ENCODE results near the gene SRM. TPM values are rescaled to one million over a fixed set of nuclear protein-coding genes. Genes with fewer than 3 reads are reported as not detected.

Gene SRM
- total and polyA plus RNA-seq, 2 of the 13 experiments (the other 11 are each of a cell fraction or from before 2014, with no cell fraction given): 27.9 to 31.8 TPM

- TF ChIP-seq CTCF (CRISPR knock-in tag; IDR thresholded peaks at IDR 0.05) (no peak), ERF (CRISPR knock-in tag; IDR thresholded peaks at IDR 0.05) (peak; percentile 17; the same call in 1 of the 2 replicates), RBM39 (IDR thresholded peaks at IDR 0.05; ENCODE audit: low read depth, low read length, poor library complexity, severe bottlenecking) (peak; percentile 58), MEIS2 (CRISPR knock-in tag; IDR thresholded peaks at IDR 0.05) (no peak), ZNF776 (CRISPR knock-in tag; IDR thresholded peaks at IDR 0.05) (0 out of 2 replicates have a peak, but pooled peaks have one; percentile 47), ZFP91 (CRISPR knock-in tag; IDR thresholded peaks at IDR 0.05; ENCODE audit: borderline replicate concordance) (peak; percentile 72), AGO1 (IDR thresholded peaks at IDR 0.05; ENCODE audit: low read depth, low read length, poor library complexity, severe bottlenecking) (no peak), ZNF572 (CRISPR knock-in tag; IDR thresholded peaks at IDR 0.05) (no peak; the same call in 1 of the 2 replicates), ZNF766 (CRISPR knock-in tag; IDR thresholded peaks at IDR 0.05; ENCODE audit: borderline replicate concordance) (0 out of 2 replicates have a peak, but pooled peaks have one; percentile 5), MTF1 (CRISPR knock-in tag; IDR thresholded peaks at IDR 0.05) (no peak), ZNF720 (CRISPR knock-in tag; IDR thresholded peaks at IDR 0.05) (0 out of 2 replicates have a peak, but pooled peaks have one; percentile 11), NCOA5 (CRISPR knock-in tag; IDR thresholded peaks at IDR 0.05) (no peak), ZNF280B (CRISPR knock-in tag; IDR thresholded peaks at IDR 0.05; ENCODE audit: borderline replicate concordance) (0 out of 2 replicates have a peak, but pooled peaks have one; percentile 16), ZNF224 (CRISPR knock-in tag; IDR thresholded peaks at IDR 0.05) (no peak), NFKB2 (CRISPR knock-in tag; IDR thresholded peaks at IDR 0.05; ENCODE audit: borderline replicate concordance) (0 out of 2 replicates have a peak, but pooled peaks have one; percentile 45), DRAP1 (CRISPR knock-in tag; IDR thresholded peaks at IDR 0.05) (peak; percentile 66; the same call in 1 of the 2 replicates), ZNF10 (CRISPR knock-in tag; IDR thresholded peaks at IDR 0.05; ENCODE audit: borderline replicate concordance, low read depth) (no peak), ZNF777 (CRISPR knock-in tag; IDR thresholded peaks at IDR 0.05) (peak; percentile 64; the same call in 1 of the 2 replicates), FOXP1 (IDR thresholded peaks at IDR 0.05) (no peak), FOXP1 (CRISPR knock-in tag; IDR thresholded peaks at IDR 0.05) (no peak), BRCA1 (CRISPR knock-in tag; IDR thresholded peaks at IDR 0.05) (no peak; the same call in 1 of the 2 replicates), MAFK (conservative IDR thresholded peaks at IDR 0.05 in 1 of 2, IDR thresholded peaks at IDR 0.05 in 1 of 2; ENCODE audit: low read length in 2 of 2) (no peak), ZNF788 (CRISPR knock-in tag; IDR thresholded peaks at IDR 0.05; ENCODE audit: borderline replicate concordance) (no peak; the same call in 1 of the 2 replicates), GABPA (IDR thresholded peaks at IDR 0.05; ENCODE audit: low read depth, low read length) (no peak), GABPA (CRISPR knock-in tag; IDR thresholded peaks at IDR 0.05; ENCODE audit: low read depth) (no peak), ZNF570 (CRISPR knock-in tag; IDR thresholded peaks at IDR 0.05; ENCODE audit: borderline replicate concordance) (no peak)
Observed at GRCh38 chr1:11046625-11047365, 13.0 kb downstream of the SRM start, which contains the start of gene MASP2 (continued).
